HepG2 (cell line): ENCODE results near the gene MDM4. TPM values are rescaled to one million over a fixed set of nuclear protein-coding genes. Genes with fewer than 3 reads are reported as not detected.
"Not testable (repeated sequence)": the region's sequence is repeated elsewhere in the genome, so short reads cannot be mapped to it uniquely, and the experiment has no call there.

Experiments used
- ATAC-seq: fragments of 200-7000 bp; cut with Tn5 transposase; 3 replicates; pipeline ENCODE4 v1.9.1; 2020; ENCODE audit warnings: mild to moderate bottlenecking, moderate library complexity
- BruUV-seq: library from RNA; stranded (reverse); fragments of 400-500 nt; replicated peaks from 2 replicates; lab custom pipeline; 2021; lab: Mats Ljungman, UMichigan
- CTCF ChIA-PET: fragments of 300-600 bp; formaldehyde crosslinking; extraction: SDS; loops from one replicate; lab custom pipeline; 2021; ENCODE audit warnings: low total read pairs, inconsistent platforms, low intra/inter-chr PET ratio; lab: Yijun Ruan, JAX
- POLR2A ChIA-PET: fragments of 350-600 bp; sonication (Branson Sonifier 250); formaldehyde crosslinking; loops from one replicate; lab custom pipeline; 2020; ENCODE audit warnings: antibody characterized with exemption, inconsistent platforms; lab: Yijun Ruan, JAX
- DNase-seq: peaks from one replicate; pipeline ENCODE4 v3.0.0-alpha.2; 2015; ENCODE audit warnings: low spot score
- FAIRE-seq: peaks from 3 replicates; lab custom pipeline; 2011; peaks lifted over from hg19 to GRCh38; lab: Jason Lieb, UNC
- H2AFZ ChIP-seq: one replicate; pipeline ENCODE4 v1.6.1; 2011; ENCODE audit warnings: low read length, inconsistent platforms
- H3K27ac ChIP-seq: fragments of 300-600 bp; 3 replicates; pipeline ENCODE4 v1.8.0; 2011; ENCODE audit warnings: mixed run types, mild to moderate bottlenecking, mixed read lengths, low read length, inconsistent platforms; ENCODE audit not compliant: insufficient read depth; ENCODE audit errors: extremely low read length
- H3K27me3 ChIP-seq, 2 experiments: fragments of 200-600 bp in 1 of 2; 2 replicates in 1 of 2; 3 replicates in 1 of 2; pipeline versions ENCODE4 v1.6.0 to v1.8.0; 2011; ENCODE audit warnings: low read length in 2 of 2, mild to moderate bottlenecking in 2 of 2, moderate library complexity in 2 of 2, inconsistent platforms in 1 of 2; ENCODE audit not compliant: insufficient read depth in 2 of 2, control insufficient read depth in 1 of 2
- H3K36me3 ChIP-seq, 2 experiments: fragments of 200-600 bp in 1 of 2; replicated peaks in 1 of 2; 2 replicates in 1 of 2; 3 replicates in 1 of 2; pipeline versions ENCODE4 v1.5.1 to v1.8.0; 2011; ENCODE audit warnings: low read length in 2 of 2, inconsistent platforms in 1 of 2; ENCODE audit not compliant: insufficient read depth in 2 of 2, control insufficient read depth in 1 of 2
- H3K4me1 ChIP-seq: 2 replicates; pipeline ENCODE4 v1.5.1; 2012; ENCODE audit warnings: low read length, inconsistent platforms; ENCODE audit not compliant: insufficient read depth
- H3K4me2 ChIP-seq: 2 replicates; pipeline ENCODE4 v1.6.0; 2011; ENCODE audit warnings: low read depth, low read length, inconsistent platforms
- H3K4me3 ChIP-seq, 3 experiments: fragments of 200-600 bp in 1 of 3; sonication (generic), shearing (Covaris generic) in 1 of 3; replicated peaks in 1 of 3; 2 replicates each; pipeline ENCODE4 v1.5.1; 2011 to 2016; ENCODE audit warnings: low read length in 3 of 3, inconsistent platforms in 2 of 3, low read depth in 2 of 3, mild to moderate bottlenecking in 2 of 3, control low read depth in 1 of 3, mixed read lengths in 1 of 3; ENCODE audit not compliant: insufficient read depth in 1 of 3
- H3K79me2 ChIP-seq: one replicate; pipeline ENCODE4 v1.6.1; 2011; ENCODE audit warnings: low read length, inconsistent platforms; ENCODE audit not compliant: insufficient read depth
- H3K9ac ChIP-seq: 2 replicates; pipeline ENCODE4 v1.6.0; 2011; ENCODE audit warnings: mild to moderate bottlenecking, low read depth, low read length, inconsistent platforms; ENCODE audit not compliant: insufficient read depth
- H3K9me3 ChIP-seq: 2 replicates; pipeline ENCODE4 v1.5.1; 2012; ENCODE audit warnings: mild to moderate bottlenecking, low read length
- H4K20me1 ChIP-seq: 2 replicates; pipeline ENCODE4 v1.6.0; 2011; ENCODE audit warnings: inconsistent platforms, mild to moderate bottlenecking, low read length, moderate library complexity; ENCODE audit not compliant: insufficient read depth
- ATF7 ChIP-seq, 2 experiments: fragments of 450-650 bp in 1 of 2; sonication (generic) in 1 of 2; formaldehyde crosslinking in 1 of 2; IDR thresholded peaks; 2 replicates each; pipeline versions ENCODE4 v1.4.0 to v1.6.1; 2016 to 2020; ENCODE audit warnings: antibody characterized with exemption in 1 of 2, mild to moderate bottlenecking in 1 of 2, missing genetic modification reagents in 1 of 2
- BCL3 ChIP-seq: sonication (generic); formaldehyde crosslinking; IDR thresholded peaks from 2 replicates; pipeline ENCODE4 v1.5.1; 2020; ENCODE audit warnings: mild to moderate bottlenecking, missing genetic modification reagents, moderate library complexity
- BCL6 ChIP-seq: IDR thresholded peaks from 2 replicates; pipeline ENCODE4 v1.6.1; 2016; ENCODE audit warnings: missing genetic modification reagents, missing compliant biosample characterization
- GRHL1 ChIP-seq: sonication (generic); formaldehyde crosslinking; conservative IDR thresholded peaks from 2 replicates; pipeline ENCODE4 v1.8.0; 2022; ENCODE audit warnings: missing genetic modification reagents
- HOMEZ ChIP-seq: IDR thresholded peaks from 2 replicates; pipeline ENCODE4 v1.6.1; 2016; ENCODE audit warnings: low read depth
- NFE2L2 ChIP-seq: fragments of 150-350 bp; IDR thresholded peaks from 2 replicates; pipeline ENCODE4 v1.6.1; 2014; ENCODE audit warnings: low read length
- POGZ ChIP-seq: sonication (generic); formaldehyde crosslinking; IDR thresholded peaks from 2 replicates; pipeline ENCODE4 v1.4.0; 2020; ENCODE audit warnings: mild to moderate bottlenecking, missing genetic modification reagents
- SMAD3 ChIP-seq: sonication (generic); formaldehyde crosslinking; IDR thresholded peaks from 2 replicates; pipeline ENCODE4 v1.4.0; 2020; ENCODE audit warnings: missing genetic modification reagents
- ZNF101 ChIP-seq: sonication (generic); formaldehyde crosslinking; IDR thresholded peaks from 2 replicates; pipeline ENCODE4 v1.4.0; 2020; ENCODE audit warnings: mild to moderate bottlenecking, low read depth, missing genetic modification reagents, borderline replicate concordance
- ZNF235 ChIP-seq: sonication (generic); formaldehyde crosslinking; IDR thresholded peaks from 2 replicates; pipeline ENCODE4 v1.8.1; 2023; ENCODE audit warnings: mild to moderate bottlenecking, missing genetic modification reagents, borderline replicate concordance
- ZNF343 ChIP-seq: sonication (generic); formaldehyde crosslinking; IDR thresholded peaks from 2 replicates; pipeline ENCODE4 v1.4.0; 2020; ENCODE audit warnings: mild to moderate bottlenecking, missing genetic modification reagents
- ZNF510 ChIP-seq: sonication (generic); formaldehyde crosslinking; IDR thresholded peaks from 2 replicates; pipeline ENCODE4 v1.4.0; 2020; ENCODE audit warnings: low read depth, mild to moderate bottlenecking, missing genetic modification reagents
- ZNF740 ChIP-seq: sonication (generic); formaldehyde crosslinking; IDR thresholded peaks from 2 replicates; pipeline ENCODE4 v1.4.0; 2020; ENCODE audit warnings: missing genetic modification reagents
- WGBS: methylation state at CpG from one replicate; pipeline ENCODE4 v1.1.6; 2017; ENCODE audit warnings: low lambda C conversion rate; 5-methylcytosine and 5-hydroxymethylcytosine counted together
- in situ Hi-C: cut with HindIII; loops from 2 replicates; pipeline ENCODE4 v1.10.0; 2017; ENCODE audit warnings: low pct_unique_long_range_greater_than_20kb; ENCODE audit not compliant: extremely low pct_ligation_motif_present
- intact Hi-C: fragments of 100-400 bp; cut with micrococcal nuclease; formaldehyde crosslinking; loops from one replicate; pipeline ENCODE4 v1.10.0; 2022; ENCODE audit not compliant: unreplicated experiment
- polyA plus RNA-seq, 8 experiments: library from polyadenylated mRNA; depleted of rRNA in 3 of 8; stranded (reverse) in 7 of 8; unstranded in 1 of 8; fragments of >200 nt; fragmentation: Illumina TruSeq in 4 of 8; extraction: Trizol in 4 of 8; gene quantifications; 2 replicates each; pipeline versions ENCODE4 v1.2.1 to v1.2.3, GENCODE V29; 2011 to 2016; ENCODE audit warnings: low read depth in 4 of 8, missing spikeins in 1 of 8, mixed read lengths in 1 of 8; ENCODE audit not compliant: insufficient read depth in 1 of 8
- total RNA-seq, 5 experiments: library from RNA; depleted of rRNA; stranded (reverse); fragments of >200 nt; fragmentation: Illumina TruSeq; extraction: Trizol; gene quantifications; 2 replicates each; pipeline ENCODE4 v1.2.3, GENCODE V29; 2016; ENCODE audit warnings: low read depth in 1 of 5

MDM4 gene
- total and polyA plus RNA-seq, 2 of the 13 experiments (the other 11 are each of a cell fraction or from before 2014, with no cell fraction given), result 14.9 to 19.0 TPM

GRCh38 chr1:204569478-204569877 is 53.3 kb downstream of the MDM4 start:
- DNase-seq, result no peak
- in situ Hi-C loops, result loop anchor here (5.0 to 10.0 kb wide), 2 partner anchors 193 to 235 kb away; no protein-coding TSS in a partner anchor
- no peak overlapping the region for H3K4me3 ChIP-seq
- no peak overlapping the region for H3K4me2 ChIP-seq
- H3K27me3 ChIP-seq, result no peaks in the 10 kb centered on the region
- no peak overlapping the region for H3K9ac ChIP-seq
- no peak overlapping the region for H3K27ac ChIP-seq
- FAIRE-seq, result no peak
- H3K4me1 ChIP-seq, result no peaks in the 10 kb centered on the region
- intact Hi-C loops, result no loop called here
- no peak overlapping the region for H2AFZ ChIP-seq
- 77% methylated on average over 5 of the region's 5 CpGs for WGBS
- H3K36me3 ChIP-seq, result no peaks in the 10 kb centered on the region
- ATAC-seq, result no peak
- TF ChIP-seq ZNF235 (CRISPR knock-in tag) (no peak), NFE2L2 (no peak), BCL3 (CRISPR knock-in tag) (no peak), ZNF510 (CRISPR knock-in tag) (no peak), HOMEZ (CRISPR knock-in tag) (no peak), ZNF740 (CRISPR knock-in tag) (no peak), ZNF101 (CRISPR knock-in tag) (no peak), BCL6 (CRISPR knock-in tag) (no peak), SMAD3 (CRISPR knock-in tag) (no peak), ATF7 (IDR thresholded peaks at IDR 0.05) (no peak), ATF7 (CRISPR knock-in tag; IDR thresholded peaks at IDR 0.05) (no peak), POGZ (CRISPR knock-in tag) (no peak), ZNF343 (no peak), GRHL1 (no peak)
- TF ChIP-seq, all 625 proteins: peak for 0
- BruUV-seq, result no TSS peak
- ChIA-PET POLR2A (no interaction called here), CTCF (interaction anchor here (1.6 kb wide), 1 partner anchor 238 kb away, joined by 3 read pairs; no protein-coding TSS in a partner anchor)
- Histone ChIP-seq H3K9me3 (no peaks in the 10 kb centered on the region), H4K20me1 (no peaks in the 10 kb centered on the region), H3K79me2 (no peaks in the 10 kb centered on the region)

- H3K27me3 ChIP-seq, in situ Hi-C loops, H2AFZ ChIP-seq, H3K79me2 ChIP-seq, ATAC-seq, H3K9ac ChIP-seq, BruUV-seq, H3K9me3 ChIP-seq, DNase-seq, intact Hi-C loops, CTCF ChIA-PET, POLR2A ChIA-PET, H3K4me3 ChIP-seq, H3K4me1 ChIP-seq, H4K20me1 ChIP-seq, H3K4me2 ChIP-seq, H3K36me3 ChIP-seq, H3K27ac ChIP-seq, FAIRE-seq: not testable (repeated sequence)
- 55% methylated on average over 3 of the region's 3 CpGs for WGBS
These were observed 53.8 kb downstream of the MDM4 start for GRCh38 chr1:204570021-204570420.
